NCI-H128 (cell line): ENCODE data around the gene GLT6D1.

ENCODE experiments used
- DNase-seq: peaks from one replicate; lab custom pipeline; 2025; ENCODE audit not compliant: unreplicated experiment; lab: John Stamatoyannopoulos, UW

The GLT6D1 gene

DNA sequence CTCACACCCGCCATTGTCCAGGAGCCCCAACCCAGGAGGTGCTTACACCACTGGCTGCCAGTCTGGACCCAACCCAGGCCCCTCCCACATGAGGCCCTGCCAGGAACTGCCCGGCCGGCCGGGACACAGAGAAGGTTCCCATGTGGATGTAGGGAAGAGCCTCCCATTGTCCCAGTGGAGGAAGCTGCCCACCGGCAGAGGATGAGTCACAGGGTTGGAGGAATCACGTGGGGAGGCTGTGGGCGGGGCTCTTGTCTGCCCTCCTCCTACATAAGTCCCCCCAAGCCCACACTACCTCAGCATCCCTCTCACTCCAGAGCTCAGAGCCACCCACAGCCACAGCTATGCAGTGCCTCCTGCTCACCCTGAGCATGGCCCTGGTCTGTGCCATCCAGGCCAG is 51.7 kb downstream of the GLT6D1 start:
- DNase-seq = no peak

DNA sequence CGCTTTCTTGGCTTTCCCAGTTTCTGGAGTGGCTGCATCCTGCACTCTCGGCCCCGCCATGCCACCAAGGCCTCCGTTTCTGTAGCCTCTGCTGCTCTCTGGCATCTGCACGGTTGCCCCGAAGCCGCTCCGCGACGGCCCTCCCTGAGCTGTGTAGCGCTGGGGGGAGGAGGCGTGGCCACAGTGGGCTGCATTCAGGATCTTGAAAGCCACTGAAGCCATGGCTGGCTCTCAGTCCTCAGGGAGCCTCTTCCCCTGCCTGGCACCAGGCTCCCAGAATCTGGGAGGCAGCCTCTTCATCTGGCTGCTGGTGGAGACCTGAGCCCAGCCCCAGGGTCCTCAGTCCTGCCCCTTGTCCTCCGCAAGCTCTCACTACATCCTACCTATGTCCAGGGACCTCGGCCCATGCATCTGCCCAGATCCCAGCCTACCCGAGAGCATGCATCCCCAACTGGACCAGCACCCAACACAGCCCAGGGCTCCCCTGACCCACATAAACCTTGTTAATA is 52.7 kb downstream of the GLT6D1 start:
- DNase-seq = no peak

DNA sequence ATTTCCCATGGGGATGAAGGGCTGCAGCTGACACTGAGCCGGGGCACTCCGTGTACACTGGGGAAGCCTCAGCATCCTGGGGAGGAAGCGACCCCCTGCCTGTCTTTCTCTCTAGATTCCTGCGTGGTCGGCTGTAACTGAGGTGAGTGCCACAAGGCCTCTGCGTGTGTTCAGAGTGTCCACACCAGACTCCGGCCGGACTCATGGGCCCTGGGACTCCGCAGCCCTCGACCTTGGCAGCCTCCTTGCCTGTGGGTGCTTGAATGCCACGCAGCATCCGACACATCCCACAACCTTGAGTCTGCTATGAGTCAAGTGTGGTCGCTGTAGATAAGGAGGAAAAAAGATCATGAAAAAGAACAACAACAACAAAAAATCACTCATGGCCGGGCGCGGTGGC is 54.4 kb downstream of the GLT6D1 start:
- DNase-seq = no peak

DNA sequence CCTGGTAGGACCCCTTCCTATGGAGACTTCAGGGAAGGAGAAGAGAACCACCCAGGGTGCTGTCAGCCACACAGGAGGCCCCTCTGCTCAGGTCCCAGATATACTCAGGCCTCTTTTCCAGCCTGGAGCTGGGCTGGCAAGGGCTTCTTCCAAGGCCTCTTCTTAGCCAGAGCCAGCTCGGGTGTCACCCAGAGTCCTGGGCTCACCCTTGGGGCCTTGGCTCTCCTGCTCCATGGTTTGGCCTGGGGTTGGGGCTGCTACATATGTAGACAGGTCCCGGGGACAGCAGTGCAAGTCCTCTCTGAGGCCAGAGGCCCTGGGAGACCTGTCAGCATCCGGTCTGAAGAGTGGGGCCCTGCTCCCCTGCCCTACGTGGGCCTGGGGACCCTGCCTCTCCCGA is 55.0 kb downstream of the GLT6D1 start:
- DNase-seq = no peak

DNA sequence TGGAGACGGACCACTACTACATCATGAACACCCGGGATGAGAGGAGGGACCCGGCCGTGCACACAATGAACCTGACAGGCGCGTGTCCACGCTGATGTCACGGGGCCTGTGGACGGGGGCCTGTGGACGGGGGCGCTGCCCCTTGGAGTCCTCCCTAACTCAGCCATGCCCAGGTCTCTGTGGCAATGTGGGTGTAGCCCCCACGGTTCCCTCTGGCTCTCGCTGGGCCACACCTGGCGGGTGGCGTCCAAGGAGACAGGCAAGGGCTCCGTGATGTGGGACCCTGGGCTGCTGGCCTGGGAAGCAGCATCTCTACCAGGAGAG is 55.7 kb downstream of the GLT6D1 start:
- no peak for DNase-seq

DNA sequence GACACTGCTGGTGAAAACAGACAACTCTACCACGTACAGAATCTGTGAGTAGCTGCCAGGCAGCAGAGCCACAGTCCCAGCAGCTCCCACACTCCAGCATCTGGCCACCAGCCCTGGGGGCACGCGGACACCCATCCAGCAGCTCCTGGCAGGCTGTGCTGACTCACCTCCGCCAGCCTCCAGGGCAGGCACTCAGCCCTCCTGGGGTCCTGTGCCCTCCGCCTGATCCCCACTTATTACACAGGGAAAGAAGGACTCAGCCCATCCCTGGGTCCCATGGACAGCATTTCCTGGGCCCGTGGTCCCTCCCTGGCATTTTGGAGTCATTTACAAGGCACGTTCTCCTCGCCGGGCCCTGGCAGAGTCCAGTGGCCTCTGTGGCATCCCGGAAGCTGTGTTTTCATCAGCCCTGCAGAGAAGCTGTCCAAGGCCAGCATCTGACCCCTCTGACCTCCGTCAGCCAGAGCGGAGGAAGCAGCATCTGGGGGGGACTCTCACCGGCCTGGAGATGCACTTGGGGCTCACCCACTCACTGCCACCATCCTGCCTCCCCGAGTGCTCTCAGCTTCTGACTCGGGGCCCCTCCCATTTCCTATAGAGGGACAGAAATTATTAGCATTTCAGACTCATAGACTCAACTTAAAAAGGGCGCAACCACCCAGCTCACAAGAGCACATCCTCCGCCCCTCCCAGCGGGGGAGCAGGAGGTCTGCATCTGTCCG is 56.2 kb downstream of the GLT6D1 start:
- no peak for DNase-seq

DNA sequence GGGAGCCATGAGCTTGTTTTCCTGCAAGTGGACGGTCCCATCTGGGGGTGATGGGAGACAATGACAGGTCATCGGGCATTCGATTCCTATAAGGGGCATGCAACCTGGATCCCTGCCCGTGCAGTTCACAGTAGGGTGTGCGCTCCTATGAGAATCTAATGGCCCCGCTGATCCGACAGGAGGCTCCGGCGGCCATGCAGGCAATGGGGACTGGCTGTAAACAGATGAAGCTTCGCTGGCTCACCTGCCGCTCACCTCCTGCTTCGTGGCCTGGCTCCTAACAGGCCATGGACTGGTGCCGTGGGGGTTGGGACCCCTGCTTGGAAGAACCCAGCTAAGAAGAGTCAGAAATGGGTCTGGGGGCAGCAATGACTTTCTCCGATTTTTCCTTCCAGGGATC is 56.8 kb downstream of the GLT6D1 start:
- no peak for DNase-seq

DNA sequence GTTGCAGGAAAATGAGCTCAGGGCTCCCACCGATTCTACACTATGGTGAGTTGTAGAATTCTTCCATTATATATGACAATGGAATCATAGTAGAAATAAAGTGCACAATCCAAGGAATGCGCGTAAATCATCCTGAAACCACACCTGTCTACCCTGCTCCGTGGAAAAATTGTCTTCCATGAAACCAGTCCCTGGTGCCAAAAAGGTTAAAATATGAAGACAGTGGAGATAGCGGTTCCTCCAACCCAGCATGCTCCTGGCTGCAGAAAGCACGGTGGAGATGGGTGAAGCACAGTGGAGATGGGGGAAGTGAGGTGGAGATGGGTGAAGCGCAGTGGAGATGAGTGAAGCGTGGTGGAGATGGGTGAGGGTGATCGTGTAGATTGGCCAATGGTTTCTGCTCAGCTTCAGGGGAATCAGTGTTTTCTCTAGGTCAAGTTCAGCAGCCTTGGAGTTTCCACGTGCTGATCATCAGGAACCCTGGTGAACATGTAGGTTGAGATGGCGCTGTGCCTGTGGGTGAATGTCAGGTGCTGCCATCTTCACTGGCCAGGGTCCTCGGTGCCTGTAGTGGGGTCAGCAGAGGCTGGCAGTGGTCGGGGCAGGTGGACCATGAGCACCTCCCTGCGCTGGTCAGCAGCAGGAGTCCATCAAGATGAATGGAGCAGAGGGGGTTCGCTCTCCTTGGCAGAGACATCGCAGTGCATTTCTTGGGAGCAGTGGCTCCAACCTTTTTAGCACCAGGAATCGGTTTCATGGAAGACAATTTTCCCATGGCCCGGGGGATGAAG is 57.5 kb downstream of the GLT6D1 start:
- DNase-seq = no peak

DNA sequence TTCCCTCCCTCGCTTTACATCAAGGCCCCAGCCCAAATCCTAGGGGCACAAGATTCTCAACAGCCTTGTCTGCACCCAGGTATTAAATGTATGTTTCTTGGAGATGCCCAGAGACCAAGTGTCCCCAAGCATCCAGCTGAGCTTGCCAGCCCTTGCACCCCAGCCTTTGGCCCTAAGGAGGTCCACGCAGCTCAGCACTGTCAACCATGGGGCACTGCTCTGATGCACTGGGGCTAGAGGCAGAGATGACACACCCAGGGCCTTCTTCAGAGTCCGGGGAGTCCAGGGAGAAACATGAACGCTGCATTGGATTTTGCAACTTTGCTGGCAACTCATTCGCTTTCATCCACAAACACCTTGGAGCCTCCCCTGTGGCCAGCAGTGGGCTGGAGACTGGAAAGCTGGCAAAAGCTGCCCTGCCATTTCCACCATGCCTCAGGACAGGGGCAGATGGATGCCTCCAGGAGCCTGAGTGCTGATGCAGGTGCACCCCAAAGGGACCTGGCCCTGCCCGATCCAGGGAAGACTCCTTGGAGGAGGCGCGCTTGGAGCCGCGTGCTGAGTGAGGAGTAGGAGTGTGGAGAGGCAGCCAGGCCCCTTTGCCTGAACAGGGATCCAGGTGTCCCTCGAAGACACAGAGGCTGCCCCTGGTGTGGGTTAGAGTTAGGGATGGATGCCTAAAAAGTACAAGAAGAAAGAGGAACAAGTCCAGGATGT is 58.5 kb downstream of the GLT6D1 start:
- no peak for DNase-seq

DNA sequence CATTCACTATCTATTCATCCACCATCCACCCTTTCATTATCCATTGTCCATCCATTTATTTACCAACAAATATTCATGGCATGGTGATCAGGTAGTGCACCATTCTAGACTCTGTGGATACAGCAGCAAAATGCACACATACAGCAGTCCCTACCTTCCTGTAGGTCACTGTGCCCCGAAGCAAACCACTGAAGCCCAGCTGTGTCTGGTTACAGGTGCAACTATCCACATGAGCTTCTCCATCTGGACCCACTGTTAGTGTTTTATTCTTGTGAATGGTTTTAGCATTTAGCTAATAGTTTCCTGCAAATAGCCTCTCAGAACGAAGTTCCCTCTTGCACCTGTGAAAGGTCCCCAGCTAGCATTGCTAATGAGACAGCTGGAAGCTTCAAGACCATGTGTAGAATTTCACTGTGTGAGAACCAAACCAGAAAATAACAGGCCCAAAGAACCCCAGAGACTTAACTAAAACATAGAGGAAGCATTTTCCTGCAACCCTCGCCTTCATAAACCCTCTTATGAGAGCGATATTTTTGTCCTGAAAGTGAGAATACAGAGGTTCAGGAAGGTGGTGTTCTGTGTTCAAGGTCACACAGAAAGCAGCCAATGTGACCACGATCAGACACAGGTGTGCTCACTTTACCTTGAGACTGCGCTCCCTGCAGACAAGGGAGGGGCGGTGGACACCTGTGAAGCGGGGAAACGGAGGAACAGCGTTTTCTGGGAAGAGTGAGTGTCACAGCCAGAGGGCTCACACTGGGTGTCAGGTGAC is 59.3 kb downstream of the GLT6D1 start:
- DNase-seq = no peak

DNA sequence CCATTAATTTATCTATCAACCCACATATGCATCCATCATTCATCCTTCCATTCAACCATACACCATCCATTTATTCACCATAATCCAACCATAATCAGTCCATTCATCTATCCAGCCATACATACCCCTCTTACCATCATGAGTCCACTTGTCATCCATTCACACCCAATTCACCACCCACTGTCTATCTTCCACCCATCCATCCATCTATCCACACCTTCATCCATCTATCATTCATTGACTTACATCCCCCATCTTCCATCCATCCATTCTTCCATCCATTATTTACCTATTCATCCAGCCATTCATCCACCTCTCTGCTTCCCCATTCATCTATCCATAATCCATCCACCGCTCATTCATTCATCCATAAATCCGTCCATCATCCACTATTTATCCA is 60.0 kb downstream of the GLT6D1 start:
- no peak for DNase-seq

DNA sequence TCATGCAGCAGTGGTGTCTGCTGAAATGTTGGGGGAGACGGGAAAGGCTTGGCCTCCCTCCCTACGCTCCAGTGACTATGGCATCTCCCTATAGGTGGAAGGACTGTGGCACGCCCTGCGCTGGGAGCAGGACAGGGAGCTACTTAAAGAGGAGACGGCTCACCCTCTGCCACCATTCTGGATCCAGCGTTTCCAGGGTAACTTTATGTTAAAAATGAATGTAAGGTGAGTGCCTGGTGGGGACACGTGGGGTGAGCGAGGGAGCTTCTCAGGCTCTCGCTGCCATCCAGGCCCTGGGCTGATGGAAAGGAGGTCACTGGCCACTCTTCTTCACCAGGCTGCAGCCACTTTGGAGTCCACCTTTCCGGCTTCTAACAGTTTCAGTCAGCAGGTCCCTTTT is 62.1 kb downstream of the GLT6D1 start:
- no peak for DNase-seq

DNA sequence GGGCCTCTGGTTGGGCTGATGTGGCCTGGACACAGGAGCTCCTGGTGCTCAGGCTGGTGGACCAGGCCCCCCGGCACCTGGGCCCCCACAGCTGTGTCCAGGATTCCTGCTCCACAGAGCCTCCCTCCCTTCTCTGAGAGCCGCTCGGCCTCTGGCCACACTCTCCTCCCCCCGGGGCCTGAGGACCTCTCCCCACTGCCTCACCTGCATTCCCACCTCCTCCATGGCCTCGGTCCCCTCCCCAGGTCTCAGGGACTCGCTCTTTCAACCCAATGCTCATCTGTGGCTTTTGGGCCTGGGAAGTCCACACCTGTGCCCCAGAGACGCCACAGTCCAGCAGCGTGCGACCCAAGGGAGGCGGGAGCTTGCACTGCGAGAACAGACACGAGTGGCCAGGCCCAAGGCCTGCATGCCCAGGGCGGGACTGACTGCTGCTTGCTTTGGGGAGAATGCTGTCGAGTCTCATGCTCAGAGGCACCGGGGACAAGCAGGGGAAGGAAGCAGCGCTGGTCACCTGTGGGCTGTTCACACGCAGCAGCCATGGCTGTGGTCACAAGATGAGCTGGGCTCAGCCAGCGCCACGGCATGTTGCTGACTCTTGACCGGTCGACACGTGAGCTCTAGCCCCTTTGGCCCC is 63.2 kb downstream of the GLT6D1 start:
- no peak for DNase-seq

DNA sequence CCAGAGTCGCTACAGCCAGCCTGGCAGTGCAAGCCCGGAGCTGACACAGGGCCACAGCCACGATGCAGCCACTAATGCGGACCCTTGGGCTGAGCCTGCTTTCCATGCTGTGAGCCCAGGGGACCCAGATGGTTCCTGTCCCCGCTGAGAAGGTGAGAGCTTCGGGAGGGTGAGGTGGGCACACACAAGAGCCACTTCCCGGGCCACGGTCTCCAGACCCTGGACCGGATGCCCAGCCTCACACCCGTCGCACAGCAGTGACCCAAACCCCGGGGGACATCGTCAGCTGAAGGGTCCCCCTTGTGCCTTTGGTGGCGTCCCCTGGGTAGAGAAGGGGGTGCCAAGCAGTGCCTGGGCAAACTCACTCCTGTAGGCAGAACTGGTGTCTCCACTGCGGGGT is 64.4 kb downstream of the GLT6D1 start:
- DNase-seq = no peak

DNA sequence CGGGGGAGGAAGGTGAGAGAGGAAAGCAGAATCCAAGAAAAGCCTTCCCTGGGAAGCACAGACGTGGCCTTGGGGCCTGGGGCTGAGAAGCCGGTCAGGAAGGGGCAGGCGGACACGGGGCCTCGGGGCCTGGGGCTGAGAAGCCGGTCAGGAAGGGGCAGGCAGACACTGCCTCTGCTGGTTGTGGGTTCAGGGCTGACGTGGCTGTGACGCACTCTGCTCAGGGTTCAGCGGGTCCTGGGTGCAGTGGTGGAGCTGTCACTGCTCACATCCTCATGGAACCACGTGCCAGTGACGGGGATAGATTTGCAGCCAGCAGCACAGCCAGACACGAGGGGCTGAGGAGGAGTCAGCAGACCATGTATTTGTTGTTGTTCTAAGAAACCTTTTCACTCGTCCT is 65.0 kb downstream of the GLT6D1 start:
- DNase-seq = no peak
